Forelimb muscle (tissue), 1 donor: ENCODE results near the gene GPX2. TPM values are rescaled to one million over a fixed set of nuclear protein-coding genes. Genes with fewer than 3 reads are reported as not detected.
A peak's percentile ranks its signal among the peaks of the same experiment; 100 is the strongest.

Source experiments
- DNase-seq: peaks from one replicate; pipeline ENCODE4 v3.0.0-alpha.2; 2013; ENCODE audit warnings: low read depth
- polyA plus RNA-seq: library from polyadenylated mRNA; unstranded; fragments of 120-200 nt; gene quantifications from one replicate; pipeline ENCODE4 v1.2.1, GENCODE V29; 2013; ENCODE audit not compliant: insufficient read length

Gene GPX2
- 0.35 TPM for polyA plus RNA-seq

DNA sequence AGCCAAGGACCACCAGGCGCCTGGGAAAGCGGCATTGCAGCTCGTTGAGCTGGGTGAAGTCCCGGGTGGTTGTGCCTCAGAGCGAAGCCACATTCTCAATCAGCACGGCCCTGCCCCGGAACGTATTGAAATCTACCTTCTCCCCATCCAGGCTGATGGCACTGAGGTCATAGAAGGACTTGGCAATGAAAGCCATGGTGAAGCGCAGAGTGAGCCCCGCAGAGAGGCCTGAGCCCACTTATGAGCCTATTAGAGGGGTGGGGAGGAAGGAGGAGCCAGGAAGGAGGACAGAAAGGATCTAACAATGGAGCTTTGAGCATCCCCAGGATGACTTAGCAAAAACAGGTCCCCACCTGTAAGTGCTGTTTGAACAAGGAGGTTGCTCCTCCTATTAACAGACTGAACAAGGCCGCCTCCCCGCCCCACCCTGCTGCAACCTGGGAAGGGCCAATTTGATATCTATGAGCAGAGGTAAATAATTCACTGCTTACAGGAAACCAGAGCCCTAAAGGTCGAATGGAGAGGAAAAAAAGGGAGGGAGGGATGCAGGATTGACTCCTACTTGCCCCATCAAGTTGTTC lies at the start of gene GPX2:
GPX2 (minus strand) TSS at position 215 of the 581 bp plus-strand sequence; CDS start at position 196, 19 bp downstream.
- DNase-seq = no peak

DNA sequence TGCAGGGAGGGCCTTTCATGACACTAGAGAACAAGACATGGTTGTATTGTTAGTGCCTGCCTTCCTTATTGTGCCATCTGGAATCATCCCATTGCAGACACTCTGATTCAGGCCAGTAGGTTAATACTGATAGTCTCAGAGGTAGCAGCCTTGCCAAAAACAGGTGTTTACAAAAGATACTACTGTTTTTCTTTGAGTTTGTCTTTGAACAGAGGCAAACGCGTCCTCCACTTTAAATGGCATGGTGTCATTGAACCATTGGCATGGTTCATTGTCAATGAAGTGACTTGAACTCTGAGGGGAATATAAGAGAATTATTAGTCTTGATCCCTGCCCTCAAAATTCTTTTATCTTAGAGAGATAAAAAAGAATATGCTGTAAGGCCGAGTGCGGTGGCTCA lies 48.4 kb upstream of the GPX2 start:
- DNase-seq = no peak

DNA sequence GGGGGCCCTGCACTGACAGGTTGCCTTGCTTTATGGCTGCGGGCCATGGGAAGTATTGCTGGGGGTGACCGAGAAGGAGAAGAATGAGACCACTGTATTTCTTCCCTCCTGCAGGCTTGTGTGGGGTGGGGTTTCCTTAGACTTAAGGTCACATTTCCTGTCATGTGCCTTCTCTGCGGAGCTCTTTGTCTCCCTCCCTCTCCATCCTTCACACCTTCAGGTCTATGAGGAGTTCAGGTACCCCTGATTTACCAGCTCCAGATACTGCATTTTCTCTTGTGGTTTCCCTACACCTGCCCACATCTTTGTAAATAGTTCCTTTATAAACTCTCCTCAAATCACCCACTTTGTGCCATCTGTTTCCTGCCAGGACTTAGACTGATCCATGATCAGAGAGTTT lies 47.8 kb upstream of the GPX2 start:
- DNase-seq = no peak

DNA sequence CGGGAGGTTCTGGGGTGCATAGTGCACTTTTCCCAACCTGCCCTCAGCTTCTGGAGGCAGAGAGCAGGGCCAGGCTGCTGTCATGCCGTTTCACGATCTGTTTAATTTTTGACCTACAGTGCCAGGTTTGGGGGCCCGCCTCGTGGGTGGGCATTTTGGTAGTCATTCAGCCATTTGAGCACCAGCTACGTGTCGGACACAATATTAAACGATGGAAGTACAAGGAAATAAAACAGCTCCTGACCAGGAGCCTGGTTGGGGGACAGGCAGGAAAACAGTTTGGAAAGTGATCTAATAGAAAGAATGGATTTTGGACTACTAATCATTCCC lies 44.9 kb upstream of the GPX2 start:
- DNase-seq = peak; percentile 1

DNA sequence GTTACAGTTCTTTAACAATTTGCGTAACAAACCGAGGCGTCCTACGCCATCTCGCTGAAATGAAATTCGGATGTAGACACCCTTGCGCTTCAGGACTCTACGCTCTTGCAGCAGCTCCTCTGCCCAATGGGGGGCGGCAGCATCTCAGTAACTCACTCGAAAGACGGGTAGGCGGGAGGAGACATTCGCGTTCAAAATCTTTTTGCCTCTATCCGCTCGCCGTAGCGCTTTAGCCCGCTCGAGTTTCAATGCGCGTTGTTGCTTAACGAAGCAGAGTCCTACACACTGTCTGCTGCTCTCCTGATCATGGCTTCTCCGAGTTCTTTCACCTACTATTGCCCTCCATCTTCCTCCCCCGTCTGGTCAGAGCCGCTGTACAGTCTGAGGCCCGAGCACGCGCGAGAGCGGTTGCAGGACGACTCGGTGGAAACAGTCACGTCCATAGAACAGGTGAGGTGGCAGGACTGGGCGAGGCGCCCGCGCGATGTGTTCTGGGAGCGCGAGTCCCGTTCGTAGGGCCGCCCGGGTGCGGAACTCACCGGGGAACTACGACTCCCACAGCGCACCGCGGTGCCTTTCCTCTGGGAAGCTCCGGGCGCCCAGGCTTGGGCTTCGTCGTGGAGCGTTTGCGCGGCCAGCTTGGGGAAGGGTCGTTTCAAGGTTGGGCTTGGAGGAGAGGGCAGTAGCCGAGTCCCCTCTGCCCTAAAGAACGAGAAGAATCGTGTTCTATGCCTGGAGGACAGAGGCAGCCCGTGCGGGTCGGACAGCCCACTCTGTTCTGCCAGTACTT lies 44.3 kb upstream of the GPX2 start, which contains the start of gene FNTB:
FNTB (plus strand) TSS at position 248 of the 790 bp plus-strand sequence; CDS start at position 307, 59 bp downstream.
- DNase-seq = peak; percentile 97

DNA sequence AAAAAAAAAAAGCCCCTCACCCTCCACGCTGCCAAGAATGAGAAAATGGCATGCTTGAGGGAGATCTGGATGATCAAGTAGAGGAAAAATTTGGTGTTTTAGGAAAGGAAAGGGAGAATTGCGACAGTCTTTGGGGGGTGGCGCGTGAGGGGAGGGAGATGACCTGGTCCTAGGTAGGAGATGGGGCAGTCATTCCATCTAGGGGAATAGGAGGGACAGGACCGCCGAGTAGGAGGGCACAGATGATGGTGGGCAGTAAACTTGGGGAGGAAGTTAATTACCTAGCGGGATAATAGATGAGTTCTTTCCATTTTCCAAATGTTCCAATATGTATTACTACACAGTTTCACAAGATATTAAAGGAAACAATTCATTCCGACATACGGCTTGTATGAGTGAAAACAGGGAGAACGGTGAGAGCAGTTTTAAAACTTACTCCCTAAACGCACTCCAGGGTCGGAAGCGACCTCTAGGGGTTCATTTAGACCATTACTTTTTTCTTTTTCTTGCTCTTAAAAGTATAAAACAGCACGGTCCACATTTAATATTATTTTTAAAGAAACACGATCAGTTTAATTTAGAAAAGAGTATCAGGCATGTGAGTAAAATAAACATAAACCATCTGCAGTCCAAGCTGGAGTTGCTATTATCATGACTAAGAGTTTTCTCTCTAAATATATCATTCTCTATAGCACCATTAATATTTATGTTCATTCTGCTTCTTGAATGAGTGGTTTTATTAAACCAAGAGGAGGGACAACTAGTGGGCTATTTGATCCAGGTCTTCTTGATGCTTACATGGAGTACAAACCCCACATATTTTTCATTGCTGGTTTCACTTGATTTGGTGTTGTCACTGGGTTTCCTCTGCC lies 41.1 kb upstream of the GPX2 start:
- DNase-seq = peak; percentile 41

DNA sequence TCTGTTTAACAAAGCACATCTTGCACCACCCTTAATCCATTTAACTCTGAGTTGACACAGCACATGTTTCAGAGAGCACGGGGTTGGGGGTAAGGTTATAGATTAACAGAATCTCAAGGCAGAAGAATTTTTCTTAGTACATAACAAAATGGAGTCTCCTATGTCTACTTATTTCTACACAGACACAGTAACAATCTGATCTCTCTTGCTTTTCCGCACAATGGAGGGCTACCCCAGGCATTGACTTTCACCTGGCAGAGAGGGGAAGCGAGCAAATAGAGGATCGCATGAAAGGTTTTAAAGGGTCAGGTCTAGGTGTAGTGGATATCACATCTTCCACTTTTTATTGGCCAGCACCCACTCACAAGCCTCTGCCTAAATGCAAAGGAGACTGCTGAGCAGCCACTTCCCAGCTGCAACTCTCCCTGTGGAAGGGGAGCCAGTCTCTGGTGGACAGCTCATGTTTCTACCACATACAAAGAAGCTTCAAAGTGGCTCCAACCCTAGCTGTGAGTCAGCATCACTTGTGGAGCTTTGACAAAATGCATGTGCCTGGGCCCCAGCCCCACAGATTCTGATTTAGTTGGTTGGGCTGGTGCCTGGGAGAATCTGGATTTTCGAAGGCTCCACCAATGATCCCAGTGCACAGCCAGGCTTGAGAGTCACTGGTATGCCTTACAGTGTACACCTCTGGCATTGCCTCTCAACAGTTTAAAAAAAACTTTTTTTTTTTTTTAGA lies 37.0 kb upstream of the GPX2 start:
- no peak for DNase-seq

DNA sequence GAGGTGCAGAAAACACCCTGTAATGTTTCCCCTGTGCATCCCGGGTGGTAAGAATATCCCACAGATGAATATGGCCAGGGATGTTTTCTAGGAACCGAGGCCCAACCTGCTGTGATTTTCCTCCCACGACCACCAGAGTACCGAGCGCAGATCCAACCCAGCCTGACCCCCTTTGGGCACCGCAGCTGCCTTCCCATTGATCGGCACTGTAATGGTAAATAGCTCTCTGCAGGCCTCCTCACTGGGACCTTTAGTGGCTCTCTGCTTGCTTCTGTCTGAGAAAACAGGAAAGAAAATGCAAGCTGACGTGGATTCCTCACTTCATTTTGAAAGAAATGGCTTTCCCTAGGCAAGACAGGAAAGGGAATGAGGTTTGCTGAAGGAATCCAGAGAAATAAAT lies 32.0 kb upstream of the GPX2 start:
- no peak for DNase-seq

DNA sequence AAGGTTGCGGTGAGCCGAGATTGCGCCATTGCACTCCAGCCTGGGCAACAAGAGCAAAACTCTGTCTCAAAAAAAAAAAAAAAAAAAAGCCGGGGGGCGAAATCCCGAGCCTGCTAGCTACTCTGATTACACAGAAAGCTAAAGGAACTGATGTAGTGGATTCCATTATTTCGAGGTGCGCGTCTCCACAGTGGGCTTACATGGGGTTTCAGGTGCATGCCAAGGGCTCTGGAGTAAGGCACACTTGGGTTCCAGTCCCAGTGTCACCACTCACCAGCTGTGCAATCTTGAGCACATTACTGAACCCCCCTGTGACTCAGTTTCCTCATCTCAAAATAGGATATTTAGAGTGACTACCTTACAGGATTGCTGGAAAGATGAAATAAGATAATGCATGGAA lies 31.3 kb upstream of the GPX2 start:
- DNase-seq = no peak

DNA sequence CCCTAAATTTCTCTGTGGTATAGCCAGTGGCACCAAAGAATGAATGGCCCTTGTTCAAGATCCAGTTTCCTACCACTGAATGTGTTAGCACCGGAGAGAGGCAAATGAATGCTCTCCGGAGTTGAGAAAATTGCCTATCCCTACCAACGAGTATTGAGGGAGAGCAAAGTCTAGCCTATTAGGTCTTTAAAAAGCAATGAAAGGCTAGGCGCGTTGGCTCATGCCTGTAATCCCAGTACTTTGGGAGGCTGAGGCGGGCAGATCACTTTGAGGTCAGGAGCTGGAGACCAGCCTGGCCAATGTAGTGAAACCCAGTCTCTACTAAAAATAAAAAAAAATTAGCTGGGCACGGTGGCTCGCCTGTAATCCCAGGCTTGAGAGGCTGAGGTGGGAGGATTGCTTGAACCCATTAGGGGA lies 30.5 kb upstream of the GPX2 start:
- no peak for DNase-seq

DNA sequence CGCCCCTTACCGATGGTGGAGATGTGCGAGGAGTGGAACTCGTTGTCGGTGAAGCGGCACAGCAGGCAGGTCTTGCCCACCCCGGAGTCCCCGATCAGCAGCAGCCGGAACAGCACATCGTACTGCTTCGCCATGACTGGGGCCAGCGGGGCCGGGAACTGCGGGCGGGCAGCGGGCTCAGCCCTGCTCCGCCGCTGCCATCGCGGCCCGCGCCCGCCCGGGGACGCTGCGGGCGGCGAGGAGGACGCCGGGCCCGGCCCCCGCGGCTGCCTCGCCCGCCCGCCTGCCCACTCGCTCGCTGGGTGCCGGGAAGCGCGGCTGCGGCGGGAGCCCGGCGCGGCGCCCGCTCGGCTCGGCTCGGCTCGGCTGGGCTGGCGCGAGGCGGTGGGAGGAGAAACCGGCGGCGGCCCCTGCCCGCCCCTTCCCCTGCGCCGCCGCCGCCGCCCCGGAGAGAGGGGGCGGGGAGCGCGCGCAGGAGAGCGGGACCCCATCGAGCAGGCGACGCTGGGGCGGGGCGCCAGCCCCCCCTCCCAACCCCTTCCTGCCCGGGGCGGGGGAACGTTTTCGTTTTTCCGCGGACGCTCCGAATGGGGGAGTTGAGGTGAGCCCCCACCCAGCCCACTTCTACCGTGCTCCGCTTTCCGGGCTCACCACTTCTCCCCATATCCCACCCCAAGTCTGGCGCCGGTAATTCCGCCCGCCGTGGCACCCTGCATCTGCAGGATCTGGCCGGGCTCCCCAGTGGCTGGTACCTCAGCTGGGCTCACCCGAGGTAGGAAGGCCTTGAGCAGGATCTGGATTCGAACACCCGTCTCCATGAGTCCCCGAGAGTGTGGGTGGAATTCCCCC lies 29.6 kb upstream of the GPX2 start, which contains the start of gene RAB15:
RAB15 (minus strand) TSS at position 394 of the 849 bp plus-strand sequence; CDS start at position 134, 260 bp downstream.
- no peak for DNase-seq

DNA sequence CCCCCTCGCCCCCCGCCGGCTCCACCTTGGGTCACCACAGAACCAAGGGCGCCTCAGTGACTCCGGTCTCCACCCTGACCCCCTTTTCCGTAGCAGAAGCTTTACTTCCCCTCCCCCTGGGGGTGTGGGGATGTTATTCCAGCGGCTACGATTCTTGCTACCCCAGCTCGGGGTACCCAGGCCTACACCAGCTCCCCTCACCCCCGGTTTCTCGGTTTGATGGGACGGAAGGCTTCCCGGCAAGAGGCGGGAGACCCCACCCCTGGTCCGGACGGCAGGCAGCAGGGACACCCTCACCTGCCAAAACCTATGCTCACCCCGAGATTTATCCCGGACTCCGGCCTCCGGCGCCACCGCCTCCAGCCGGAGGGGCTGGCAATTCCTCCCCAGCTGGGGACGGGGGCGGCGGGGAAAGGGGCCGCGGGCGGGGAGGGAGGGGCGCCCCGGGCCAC lies 29.0 kb upstream of the GPX2 start:
- DNase-seq = no peak

DNA sequence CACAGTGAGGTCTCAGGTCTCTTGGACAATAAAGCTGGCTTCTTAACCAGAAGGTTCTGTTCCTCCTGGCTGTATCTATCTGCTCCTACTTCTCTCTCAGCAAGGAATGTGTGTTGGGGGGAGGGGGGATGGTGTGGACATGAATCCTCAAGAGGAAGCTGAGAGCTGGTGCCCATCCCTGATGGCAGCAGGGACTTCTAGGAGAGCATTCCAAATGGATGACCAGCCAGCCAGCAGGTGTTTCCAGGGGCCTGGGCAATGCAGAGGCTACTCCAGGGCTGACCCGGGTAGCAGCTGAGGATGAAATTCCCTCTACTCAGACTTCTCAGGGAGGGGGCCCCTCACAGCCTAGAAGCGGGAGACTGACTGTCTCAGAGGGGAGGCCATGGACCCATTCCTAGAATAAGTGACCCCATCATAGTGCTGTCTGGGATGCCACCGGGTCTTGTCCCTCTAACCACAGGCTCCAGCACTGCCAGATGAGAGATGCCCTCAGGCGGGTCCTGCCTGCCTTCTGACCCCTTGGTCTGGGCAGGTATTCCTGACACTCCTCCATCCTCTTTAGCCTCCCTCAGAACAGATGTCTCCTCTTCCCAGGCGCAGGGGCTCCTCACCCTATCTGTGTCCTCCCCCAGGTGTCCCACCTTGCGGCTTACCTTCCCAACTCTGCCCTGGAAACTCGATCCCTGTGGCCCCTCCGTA lies 28.4 kb upstream of the GPX2 start:
- no peak for DNase-seq

DNA sequence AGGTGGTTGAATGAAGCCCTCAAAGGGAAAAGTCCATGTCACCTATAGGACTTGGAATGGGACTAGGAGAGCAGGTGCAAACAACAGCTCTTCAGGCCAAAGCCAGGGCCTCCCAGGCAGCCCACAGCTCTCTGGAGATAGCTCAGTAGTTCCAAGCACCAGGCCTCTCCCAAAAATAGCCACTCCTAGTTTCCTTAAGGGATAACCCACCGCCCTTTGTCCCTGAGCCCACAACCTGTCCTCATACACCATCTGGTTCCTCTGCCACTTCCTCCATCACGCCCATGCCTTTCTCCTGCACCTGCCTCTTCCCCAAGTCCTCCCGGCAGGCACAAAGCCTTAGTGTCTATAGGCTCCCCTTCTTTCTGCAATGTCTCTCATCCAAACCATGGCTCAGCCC lies 27.5 kb upstream of the GPX2 start:
- DNase-seq = no peak

DNA sequence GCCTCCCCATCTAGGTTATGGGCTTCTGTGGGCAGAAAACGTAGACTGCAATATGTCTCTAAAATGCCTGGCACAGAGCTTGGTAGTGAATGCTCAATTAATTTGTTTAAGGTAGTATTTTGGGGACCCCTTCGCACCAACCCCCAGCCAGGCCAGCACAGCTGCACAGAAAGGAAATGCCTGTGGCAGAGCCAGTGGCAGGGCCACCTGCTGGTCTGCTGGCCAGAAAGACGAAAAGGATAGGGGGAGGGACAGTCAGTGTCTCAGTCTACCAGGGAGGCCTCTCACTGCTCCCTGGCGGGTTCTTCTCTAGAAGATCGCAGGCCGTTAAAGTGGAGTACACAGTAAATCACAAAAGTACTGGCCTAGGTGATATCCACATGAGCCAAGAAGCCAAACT lies 26.1 kb upstream of the GPX2 start:
- DNase-seq = no peak

DNA sequence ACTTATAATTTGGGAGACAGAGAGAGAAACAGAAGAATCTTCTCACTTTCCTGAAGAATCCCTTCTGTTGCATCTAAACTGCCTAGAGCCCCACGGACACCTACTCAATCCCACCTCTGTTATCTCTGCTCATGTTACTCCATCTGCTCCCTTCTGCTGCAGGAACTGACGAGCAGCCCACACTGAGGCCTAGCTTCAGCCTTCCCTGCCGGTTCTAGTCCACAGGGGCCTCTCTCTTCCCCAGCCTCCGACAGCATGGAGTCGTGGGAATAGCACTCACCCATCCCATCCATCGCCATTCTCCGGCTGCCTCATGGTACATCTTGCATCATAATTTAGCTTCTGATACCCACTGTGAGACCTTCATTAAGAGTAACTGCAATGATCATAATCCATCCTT lies 25.6 kb upstream of the GPX2 start:
- DNase-seq = no peak

DNA sequence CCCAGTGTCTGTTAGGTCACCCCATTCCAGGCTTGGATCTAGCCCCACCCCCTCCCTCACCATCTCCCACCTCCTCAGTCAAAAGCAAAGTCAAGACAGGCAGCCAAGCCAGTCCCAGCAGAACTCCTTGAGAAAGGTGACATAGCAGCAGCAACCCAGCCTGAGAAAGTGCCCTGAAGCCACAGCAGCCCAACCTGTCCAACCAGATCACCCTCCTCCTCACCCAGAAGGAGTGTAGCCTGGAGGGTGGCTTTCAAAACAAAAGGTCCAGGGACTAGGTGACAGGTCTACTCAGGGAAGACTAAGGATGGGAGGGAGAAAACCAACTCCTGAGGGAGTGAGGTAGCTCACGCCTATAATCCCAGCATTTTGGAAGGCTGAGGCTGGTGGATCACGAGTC lies 24.4 kb upstream of the GPX2 start:
- DNase-seq = no peak

DNA sequence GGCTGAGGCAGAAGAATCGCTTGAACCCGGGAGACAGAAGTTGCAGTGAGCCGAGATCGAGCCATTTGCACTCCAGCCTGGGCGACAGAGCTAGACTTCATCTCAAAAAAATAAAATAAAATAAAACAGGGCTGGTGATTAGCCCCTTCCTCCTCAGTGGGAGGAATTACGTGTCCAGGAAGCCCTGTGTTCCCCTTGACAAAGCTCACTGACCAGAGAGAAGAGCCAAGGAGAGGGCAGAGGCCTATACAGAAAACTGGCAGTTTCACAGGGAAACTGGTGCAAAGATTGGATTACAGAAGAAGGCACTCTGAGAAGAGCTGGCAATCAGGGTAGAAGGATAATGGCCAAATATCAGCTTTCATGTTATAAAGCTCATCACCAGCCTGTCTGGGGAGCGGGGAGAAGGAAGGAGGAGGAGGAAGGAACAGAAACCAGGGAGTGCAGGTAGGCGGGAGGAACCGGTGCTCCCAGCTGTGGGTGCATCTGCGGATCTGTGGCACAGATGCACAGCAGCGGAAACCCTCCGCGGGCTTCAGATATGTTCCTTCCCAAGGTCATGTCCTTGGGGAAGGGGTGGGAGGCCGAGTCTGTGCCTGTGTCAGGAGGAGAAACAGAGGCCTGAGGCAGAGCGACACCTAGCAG lies 22.9 kb upstream of the GPX2 start:
- DNase-seq = no peak

DNA sequence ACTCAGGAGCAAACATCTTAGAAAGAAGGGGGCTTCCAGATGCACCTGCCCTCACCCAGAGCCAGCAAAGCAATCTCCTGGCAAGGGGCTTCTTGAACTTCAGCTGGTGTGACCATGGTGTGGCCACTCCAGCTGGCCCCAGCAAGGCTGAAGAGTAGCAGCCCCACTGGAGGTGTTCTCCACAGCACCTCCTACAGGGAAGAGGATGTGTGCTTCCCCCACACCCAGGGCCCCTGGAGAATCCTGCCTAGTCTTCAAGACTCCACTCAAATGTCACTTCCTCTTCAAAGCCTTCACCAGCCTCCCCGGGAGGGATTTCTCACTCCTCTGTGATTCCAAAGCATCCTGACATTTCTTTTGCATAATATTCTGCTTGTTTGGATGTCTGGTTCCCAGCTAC lies 21.1 kb upstream of the GPX2 start:
- no peak for DNase-seq
